Right lobe of liver (tissue), 6 donors: Measurements from ENCODE around the gene EYA2. TPM values are rescaled to one million over a fixed set of nuclear protein-coding genes. Genes with fewer than 3 reads are reported as not detected.

ENCODE experiments used
- ATAC-seq, 4 donors: fragments of 200-7000 bp; cut with Tn5 transposase; one replicate each; pipeline ENCODE4 v1.9.1; 2020; ENCODE audit warnings: mild to moderate bottlenecking in 4 of 4, moderate library complexity in 4 of 4
- DNase-seq, 3 donors: peaks; one replicate each; pipeline ENCODE4 v3.0.0-alpha.2; 2020
- H3K27ac ChIP-seq, 3 donors: fragments of 200-600 bp; one replicate each; pipeline ENCODE4 v1.8.0; 2022
- H3K27me3 ChIP-seq, 2 donors: fragments of 200-600 bp; one replicate each; pipeline ENCODE4 v1.8.0; 2022
- H3K36me3 ChIP-seq, 4 donors: fragments of 200-600 bp; sonication (generic) in 1 of 4; one replicate each; pipeline versions ENCODE4 v1.5.1 to v1.8.0; 2017 to 2022; ENCODE audit warnings: control low read depth in 1 of 4
- H3K4me1 ChIP-seq, 4 donors: fragments of 200-600 bp; sonication (generic) in 1 of 4; one replicate each; pipeline versions ENCODE4 v1.5.1 to v1.8.0; 2017 to 2022; ENCODE audit warnings: control low read depth in 1 of 4
- H3K4me3 ChIP-seq, 3 donors: fragments of 200-600 bp; one replicate each; pipeline ENCODE4 v1.8.0; 2022
- H3K9me3 ChIP-seq, 4 donors: fragments of 200-600 bp; sonication (generic) in 1 of 4; one replicate each; pipeline versions ENCODE4 v1.5.1 to v1.8.0; 2017 to 2022; ENCODE audit warnings: control low read depth in 1 of 4
- POLR2A ChIP-seq: fragments of 450-650 bp; IDR thresholded peaks from one replicate; pipeline ENCODE4 v1.6.1; 2017; ENCODE audit warnings: antibody characterized with exemption, mild to moderate bottlenecking
- WGBS: methylation state at CpG from one replicate; pipeline ENCODE4 v1.1.6; 2018; ENCODE audit warnings: low coverage, low lambda C conversion rate; ENCODE audit not compliant: insufficient coverage; ENCODE audit errors: missing lambda C conversion rate; 5-methylcytosine and 5-hydroxymethylcytosine counted together
- intact Hi-C, 2 donors: fragments of 100-400 bp; cut with DNase I; formaldehyde crosslinking; loops; one replicate each; pipeline versions ENCODE4 v1.11.2 to v1.14.1; 2022
- total RNA-seq, 6 experiments: library from RNA; depleted of rRNA in 2 of 6; stranded (reverse); fragments of >200 nt in 2 of 6; fragmentation: NEBNext Ultra II Directional in 3 of 6; extraction: Animal tissue kit (Norgen Biotek cat#: 25700) in 3 of 6; gene quantifications; one replicate each; pipeline versions ENCODE4 v1.1.0 to v1.2.4, GENCODE V29; 2016 to 2023
- TF ChIP-seq, protein P1 (sequence below), 4 donors: fragments of 200-600 bp in 3 of 4; fragments of 450-650 bp in 1 of 4; IDR thresholded peaks; one replicate each; pipeline versions ENCODE4 v1.5.1 to v1.8.0; 2016 to 2022; ENCODE audit warnings: antibody characterized with exemption in 4 of 4, mild to moderate bottlenecking in 2 of 4
- donor health status: DM: no; HTN: yes; CAD: no.
- donor health status: DM: no; HTN: no; CAD: no.
- donor health status: DM: no; HTN: no; CAD: no.
- donor health status: DM: no; HTN: yes; CAD: no.
- donor health status: DM: no; HTN: yes; CAD: no.

The EYA2 gene
- total RNA-seq, 6 experiments from 2014 or later: 0.12 to 3.0 (median 0.49) TPM

DNA sequence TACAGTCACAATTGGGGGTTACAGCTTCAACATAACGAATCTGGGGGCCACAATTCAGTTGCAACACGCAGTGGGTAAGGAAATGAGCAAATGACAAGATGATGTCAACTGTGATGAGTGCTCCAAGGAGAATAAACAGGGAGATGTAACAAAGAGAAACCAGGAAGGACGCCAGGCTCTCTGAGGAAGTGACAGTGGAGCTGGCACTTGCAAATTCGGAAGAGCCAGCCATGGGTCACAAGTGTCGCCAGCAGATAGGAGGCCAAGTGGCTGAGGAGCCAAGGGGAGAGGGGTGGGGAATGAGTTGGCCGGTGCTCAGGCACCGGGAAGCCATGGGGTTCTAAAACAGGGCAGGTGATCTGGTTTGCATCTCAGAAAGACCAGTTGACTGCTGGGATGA, 136.4 kb downstream of the EYA2 start:
- Histone ChIP-seq H3K4me1 (peaks cover 0 to 40% (median 20%) of the 10 kb centered on the region in 4 donors), H3K9me3 (no peaks in the 10 kb centered on the region), H3K4me3 (no peak overlapping the region), H3K36me3 (no peaks in the 10 kb centered on the region), H3K27ac (no peak overlapping the region), H3K27me3 (no peaks in the 10 kb centered on the region)
- WGBS: 43% methylated on average over 4 of the region's 7 CpGs
- DNase-seq (no peak), ATAC-seq (peak in 1 of 4 donors; percentile 13)
- intact Hi-C loops: no loop called here
- TF ChIP-seq, protein P1, sequence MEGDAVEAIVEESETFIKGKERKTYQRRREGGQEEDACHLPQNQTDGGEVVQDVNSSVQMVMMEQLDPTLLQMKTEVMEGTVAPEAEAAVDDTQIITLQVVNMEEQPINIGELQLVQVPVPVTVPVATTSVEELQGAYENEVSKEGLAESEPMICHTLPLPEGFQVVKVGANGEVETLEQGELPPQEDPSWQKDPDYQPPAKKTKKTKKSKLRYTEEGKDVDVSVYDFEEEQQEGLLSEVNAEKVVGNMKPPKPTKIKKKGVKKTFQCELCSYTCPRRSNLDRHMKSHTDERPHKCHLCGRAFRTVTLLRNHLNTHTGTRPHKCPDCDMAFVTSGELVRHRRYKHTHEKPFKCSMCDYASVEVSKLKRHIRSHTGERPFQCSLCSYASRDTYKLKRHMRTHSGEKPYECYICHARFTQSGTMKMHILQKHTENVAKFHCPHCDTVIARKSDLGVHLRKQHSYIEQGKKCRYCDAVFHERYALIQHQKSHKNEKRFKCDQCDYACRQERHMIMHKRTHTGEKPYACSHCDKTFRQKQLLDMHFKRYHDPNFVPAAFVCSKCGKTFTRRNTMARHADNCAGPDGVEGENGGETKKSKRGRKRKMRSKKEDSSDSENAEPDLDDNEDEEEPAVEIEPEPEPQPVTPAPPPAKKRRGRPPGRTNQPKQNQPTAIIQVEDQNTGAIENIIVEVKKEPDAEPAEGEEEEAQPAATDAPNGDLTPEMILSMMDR (IDR thresholded peaks at IDR 0.05): no peak
- TF ChIP-seq POLR2A: no peak

DNA sequence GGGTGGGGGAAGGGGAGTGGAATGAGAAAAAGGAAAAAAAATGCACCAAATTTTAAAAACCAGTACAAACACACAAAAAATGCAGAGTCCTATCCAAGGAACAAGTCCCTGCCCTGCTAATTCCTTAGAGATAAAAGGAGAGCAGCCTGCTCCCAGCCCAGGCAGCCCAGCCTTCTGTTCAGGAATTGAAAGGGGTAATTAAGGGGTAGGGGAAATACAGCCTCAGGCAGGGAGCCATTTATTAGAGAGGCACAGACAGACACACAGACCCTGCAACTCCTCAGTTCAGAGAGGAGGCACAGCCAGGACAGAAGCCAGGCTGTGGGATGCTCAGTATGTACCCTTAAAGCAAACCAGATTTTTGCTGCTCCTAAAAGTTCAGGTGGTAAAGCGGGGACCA, 137.2 kb downstream of the EYA2 start:
- no peaks in the 10 kb centered on the region for H3K27me3 ChIP-seq
- no peak for TF ChIP-seq POLR2A
- TF ChIP-seq, protein P1 (IDR thresholded peaks at IDR 0.05): no peak
- no CpG with 5 or more reads among the region's 1 CpG for WGBS
- no peaks in the 10 kb centered on the region for H3K9me3 ChIP-seq
- no peak for ATAC-seq
- H3K4me1 ChIP-seq: peaks cover 0 to 48% (median 24%) of the 10 kb centered on the region in 4 donors
- H3K4me3 ChIP-seq: no peak overlapping the region
- no peak overlapping the region for H3K27ac ChIP-seq
- DNase-seq: no peak
- intact Hi-C loops: no loop called here
- no peaks in the 10 kb centered on the region for H3K36me3 ChIP-seq

DNA sequence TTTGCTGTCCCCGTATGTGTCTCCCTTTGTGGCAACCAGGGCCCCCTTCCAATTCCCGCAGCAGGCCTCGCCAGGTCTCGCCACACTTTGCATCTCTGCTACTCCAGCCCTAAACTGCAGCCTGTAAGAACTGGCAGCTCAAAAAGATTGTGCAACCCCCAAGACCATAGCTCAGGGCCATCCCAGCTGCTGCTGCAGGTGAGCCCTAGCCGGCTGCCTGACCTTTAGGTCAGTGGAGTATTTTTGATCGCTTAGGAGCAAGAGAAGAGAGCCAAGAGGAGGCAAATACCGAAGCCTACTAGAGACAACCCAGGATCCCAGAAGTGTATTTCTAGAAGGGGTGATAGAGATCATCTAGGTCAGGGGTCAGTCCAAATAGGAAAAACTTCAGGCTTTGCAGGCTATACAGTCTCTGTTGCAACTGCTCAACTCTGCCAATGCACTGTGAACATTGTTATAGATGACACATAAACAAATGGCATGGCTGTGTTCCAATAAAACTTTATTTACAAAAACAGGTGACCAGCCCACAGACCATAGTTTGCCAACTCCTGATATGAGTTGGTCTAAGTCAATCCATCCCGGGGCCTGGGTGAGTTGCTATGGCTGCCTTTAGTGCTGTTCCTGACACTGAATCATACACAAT, 138.4 kb downstream of the EYA2 start:
- Histone ChIP-seq H3K4me3 (no peak overlapping the region), H3K27ac (peak overlapping the region in 2 of 3 donors; percentile 12 to 57), H3K27me3 (no peaks in the 10 kb centered on the region), H3K9me3 (no peaks in the 10 kb centered on the region), H3K4me1 (peaks cover 0 to 49% (median 24%) of the 10 kb centered on the region in 4 donors), H3K36me3 (no peaks in the 10 kb centered on the region)
- DNase-seq (peak; percentile 62 to 92 (median 83)), ATAC-seq (peak; percentile 74 to 86 (median 82))
- 33% methylated on average over 4 of the region's 8 CpGs for WGBS
- intact Hi-C loops: no loop called here
- TF ChIP-seq, protein P1 (IDR thresholded peaks at IDR 0.05): no peak

DNA sequence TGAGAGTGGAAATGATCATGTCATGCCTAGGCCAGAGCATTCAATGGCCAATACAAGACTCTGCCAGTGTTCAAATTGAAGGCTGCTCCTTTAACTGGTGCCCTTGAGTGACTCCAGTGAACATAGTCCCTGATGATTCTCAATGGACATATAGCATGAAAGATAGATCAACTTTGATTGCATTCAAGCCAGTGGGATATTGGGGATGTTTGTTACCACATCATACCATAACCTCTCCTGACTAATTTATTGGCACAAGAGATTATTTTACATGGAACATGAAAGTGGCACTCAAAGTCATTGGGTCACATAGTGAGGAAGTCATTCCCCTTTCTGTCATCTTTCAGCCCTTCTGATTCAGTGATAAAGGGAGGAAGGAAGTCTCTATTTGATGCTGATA, 139.0 kb downstream of the EYA2 start:
- no peak for DNase-seq
- Histone ChIP-seq H3K4me3 (no peak overlapping the region), H3K36me3 (no peaks in the 10 kb centered on the region), H3K4me1 (peaks cover 0 to 53% (median 26%) of the 10 kb centered on the region in 4 donors), H3K27me3 (no peaks in the 10 kb centered on the region), H3K9me3 (no peaks in the 10 kb centered on the region), H3K27ac (peak overlapping the region in 2 of 3 donors; percentile 12 to 57)
- intact Hi-C loops: no loop called here
- ATAC-seq: no peak
- TF ChIP-seq, protein P1 (IDR thresholded peaks at IDR 0.05): no peak
- no peak for TF ChIP-seq POLR2A
